MM.1S (cell line): ENCODE measurements around the gene SYPL1.

Experiments used
- DNase-seq: peaks from one replicate; pipeline ENCODE4 v3.0.0-alpha.2; 2015
- H2AFZ ChIP-seq: fragments of 300-600 bp; sonication (generic); 2 replicates; pipeline ENCODE4 v1.6.0; 2016; ENCODE audit warnings: antibody characterized with exemption, low read length
- H3F3A ChIP-seq: fragments of 300-600 bp; sonication (generic); 2 replicates; pipeline ENCODE4 v1.6.1; 2016; ENCODE audit warnings: mild to moderate bottlenecking, antibody characterized with exemption, low read length, moderate library complexity, mixed read lengths; ENCODE audit not compliant: insufficient read depth
- H3K27ac ChIP-seq: fragments of 300-600 bp; sonication (generic); 2 replicates; pipeline ENCODE4 v1.5.1; 2016; ENCODE audit warnings: mild to moderate bottlenecking, low read length
- H3K27me3 ChIP-seq: fragments of 300-600 bp; sonication (generic); replicated peaks from 2 replicates; pipeline ENCODE4 v1.6.0; 2016; ENCODE audit warnings: low read length; ENCODE audit not compliant: insufficient read depth
- H3K36me3 ChIP-seq: fragments of 300-600 bp; sonication (generic); replicated peaks from 2 replicates; pipeline ENCODE4 v1.6.1; 2016; ENCODE audit warnings: mild to moderate bottlenecking, low read length, mixed read lengths; ENCODE audit not compliant: insufficient read depth
- H3K4me1 ChIP-seq: fragments of 300-600 bp; sonication (generic); 2 replicates; pipeline ENCODE4 v1.6.1; 2016; ENCODE audit warnings: low read length, mixed read lengths
- H3K4me2 ChIP-seq: fragments of 300-600 bp; sonication (generic); 2 replicates; pipeline ENCODE4 v1.6.0; 2016; ENCODE audit warnings: low read depth, low read length
- H3K4me3 ChIP-seq: fragments of 300-600 bp; sonication (generic); 2 replicates; pipeline ENCODE4 v1.5.1; 2016; ENCODE audit warnings: low read length, mixed read lengths
- H3K79me2 ChIP-seq: fragments of 300-600 bp; sonication (generic); 2 replicates; pipeline ENCODE4 v1.6.1; 2016; ENCODE audit warnings: mixed run types, low read length, mixed read lengths
- H3K9ac ChIP-seq: fragments of 300-600 bp; sonication (generic); 2 replicates; pipeline ENCODE4 v1.6.1; 2016; ENCODE audit warnings: low read length, mixed read lengths
- H3K9me2 ChIP-seq: fragments of 300-600 bp; sonication (generic); replicated peaks from 2 replicates; pipeline ENCODE4 v1.6.1; 2016; ENCODE audit warnings: mild to moderate bottlenecking, low read length, mixed read lengths; ENCODE audit not compliant: insufficient read depth
- H3K9me3 ChIP-seq: fragments of 300-600 bp; sonication (generic); replicated peaks from 2 replicates; pipeline ENCODE4 v1.6.1; 2016; ENCODE audit warnings: mild to moderate bottlenecking, low read length, mixed read lengths; ENCODE audit not compliant: insufficient read depth
- H4K20me1 ChIP-seq: fragments of 300-600 bp; sonication (generic); 2 replicates; pipeline ENCODE4 v1.6.1; 2016; ENCODE audit warnings: mild to moderate bottlenecking, low read length, moderate library complexity, mixed read lengths; ENCODE audit not compliant: insufficient read depth
- EZH2 ChIP-seq: fragments of 300-600 bp; sonication (generic); optimal IDR thresholded peaks from 2 replicates; pipeline ENCODE3; 2017; ENCODE audit warnings: low read depth, mild to moderate bottlenecking, antibody characterized with exemption, low read length, mixed read lengths
- EZH2phosphoT487 ChIP-seq: fragments of 300-600 bp; sonication (generic); IDR thresholded peaks from 2 replicates; pipeline ENCODE4 v1.6.1; 2018; ENCODE audit warnings: antibody characterized with exemption, low read length
- TF ChIP-seq, protein P1 (sequence below): fragments of 300-600 bp; sonication (generic); IDR thresholded peaks from 2 replicates; pipeline ENCODE4 v1.5.1; 2016; ENCODE audit warnings: antibody characterized with exemption, low read length, mixed read lengths

SYPL1 gene

DNA sequence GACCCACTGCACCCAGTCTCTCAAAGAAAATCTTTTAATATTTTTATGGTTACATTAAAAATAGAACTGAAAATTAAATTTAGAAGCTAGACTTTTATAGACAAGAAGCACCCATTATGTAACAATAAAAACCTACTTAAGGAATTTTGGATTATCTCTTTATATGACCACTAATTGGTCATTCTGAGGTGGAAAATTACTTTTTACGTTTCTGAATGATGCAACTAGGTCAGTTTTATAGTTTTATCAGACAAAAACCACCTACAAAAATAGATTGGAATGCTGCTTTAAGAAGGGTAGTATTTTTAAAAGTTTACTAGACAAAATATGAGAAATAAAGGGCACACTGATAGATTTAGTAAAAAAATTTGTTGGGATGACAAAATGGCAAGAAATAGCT is 16.5 kb downstream of the SYPL1 start:
- Histone ChIP-seq H3K4me2 (no peak overlapping the region), H3K9me3 (no peaks in the 10 kb centered on the region), H3K27me3 (no peaks in the 10 kb centered on the region), H3K4me1 (peaks cover 20% of the 10 kb centered on the region), H4K20me1 (0 out of 2 replicates have a peak, but pooled peaks cover 1% of the 10 kb centered on the region), H3K36me3 (peaks cover 4% of the 10 kb centered on the region; the same call in 1 of the 2 replicates), H3K27ac (no peak overlapping the region), H3K9me2 (no peaks in the 10 kb centered on the region), H3K79me2 (peaks cover 23% of the 10 kb centered on the region), H2AFZ (no peak overlapping the region), H3K9ac (no peak overlapping the region), H3K4me3 (no peak overlapping the region), H3F3A (peaks cover 7% of the 10 kb centered on the region)
- DNase-seq = no peak
- TF ChIP-seq, protein P1, sequence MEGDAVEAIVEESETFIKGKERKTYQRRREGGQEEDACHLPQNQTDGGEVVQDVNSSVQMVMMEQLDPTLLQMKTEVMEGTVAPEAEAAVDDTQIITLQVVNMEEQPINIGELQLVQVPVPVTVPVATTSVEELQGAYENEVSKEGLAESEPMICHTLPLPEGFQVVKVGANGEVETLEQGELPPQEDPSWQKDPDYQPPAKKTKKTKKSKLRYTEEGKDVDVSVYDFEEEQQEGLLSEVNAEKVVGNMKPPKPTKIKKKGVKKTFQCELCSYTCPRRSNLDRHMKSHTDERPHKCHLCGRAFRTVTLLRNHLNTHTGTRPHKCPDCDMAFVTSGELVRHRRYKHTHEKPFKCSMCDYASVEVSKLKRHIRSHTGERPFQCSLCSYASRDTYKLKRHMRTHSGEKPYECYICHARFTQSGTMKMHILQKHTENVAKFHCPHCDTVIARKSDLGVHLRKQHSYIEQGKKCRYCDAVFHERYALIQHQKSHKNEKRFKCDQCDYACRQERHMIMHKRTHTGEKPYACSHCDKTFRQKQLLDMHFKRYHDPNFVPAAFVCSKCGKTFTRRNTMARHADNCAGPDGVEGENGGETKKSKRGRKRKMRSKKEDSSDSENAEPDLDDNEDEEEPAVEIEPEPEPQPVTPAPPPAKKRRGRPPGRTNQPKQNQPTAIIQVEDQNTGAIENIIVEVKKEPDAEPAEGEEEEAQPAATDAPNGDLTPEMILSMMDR = no peak
- no peak for TF ChIP-seq EZH2
- TF ChIP-seq EZH2phosphoT487 = no peak

DNA sequence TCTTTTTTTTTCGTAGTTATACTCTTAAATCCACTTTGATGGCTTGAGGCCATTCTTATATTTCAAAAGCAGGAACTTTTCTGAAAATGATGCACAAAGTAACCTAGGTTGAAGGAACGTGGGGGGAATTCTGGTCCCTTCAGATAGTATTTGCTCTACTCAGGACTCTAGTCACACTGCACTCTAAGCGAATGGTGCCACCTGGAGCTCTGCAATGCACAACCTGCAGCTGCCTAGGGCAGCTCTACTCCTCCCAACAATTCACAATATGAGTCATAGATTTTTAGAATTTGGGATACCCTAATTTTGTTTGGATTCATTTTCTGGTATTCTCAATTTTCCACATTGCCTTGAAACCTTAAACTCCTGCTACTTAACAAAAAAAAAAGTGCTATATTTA is 17.3 kb downstream of the SYPL1 start:
- H3K27ac ChIP-seq = no peak overlapping the region
- no peak overlapping the region for H2AFZ ChIP-seq
- H4K20me1 ChIP-seq = no peaks in the 10 kb centered on the region
- peaks cover 15% of the 10 kb centered on the region for H3K4me1 ChIP-seq
- H3K79me2 ChIP-seq = peaks cover 14% of the 10 kb centered on the region
- peaks cover 4% of the 10 kb centered on the region; the same call in 1 of the 2 replicates for H3K36me3 ChIP-seq
- H3K9me3 ChIP-seq = no peaks in the 10 kb centered on the region
- peaks cover 7% of the 10 kb centered on the region for H3F3A ChIP-seq
- H3K4me2 ChIP-seq = no peak overlapping the region
- H3K27me3 ChIP-seq = no peaks in the 10 kb centered on the region
- no peak overlapping the region for H3K4me3 ChIP-seq
- H3K9me2 ChIP-seq = no peaks in the 10 kb centered on the region
- H3K9ac ChIP-seq = no peak overlapping the region
- TF ChIP-seq, protein P1 = no peak
- TF ChIP-seq EZH2 = no peak
- no peak for TF ChIP-seq EZH2phosphoT487
- DNase-seq = no peak

DNA sequence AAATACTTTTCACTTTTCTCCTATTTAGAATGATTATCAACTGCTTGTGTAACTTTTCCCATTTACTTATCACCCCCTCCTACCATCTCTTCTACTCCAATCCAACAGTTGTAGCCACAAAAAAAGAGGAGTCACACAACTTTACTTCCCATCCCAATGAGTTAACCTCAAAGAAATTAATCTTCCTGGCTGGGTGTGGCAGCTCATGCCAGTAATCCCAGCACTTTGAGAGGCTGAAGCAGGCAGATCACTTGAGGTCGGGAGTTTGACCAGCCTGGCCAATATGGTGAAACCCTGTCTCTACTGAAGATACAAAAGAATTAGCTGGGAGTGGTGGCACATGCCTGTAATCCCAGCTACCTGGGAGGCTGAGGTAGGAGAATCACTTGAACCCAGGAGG is 19.9 kb downstream of the SYPL1 start:
- DNase-seq = no peak
- 0 out of 2 replicates have a peak, but pooled peaks cover 6% of the 10 kb centered on the region for H3K4me1 ChIP-seq
- no peaks in the 10 kb centered on the region for H3K9me3 ChIP-seq
- H3K9me2 ChIP-seq = no peaks in the 10 kb centered on the region
- H3K4me2 ChIP-seq = no peak overlapping the region
- H3K27me3 ChIP-seq = no peaks in the 10 kb centered on the region
- no peak overlapping the region for H3K27ac ChIP-seq
- H4K20me1 ChIP-seq = no peaks in the 10 kb centered on the region
- H3K4me3 ChIP-seq = no peak overlapping the region
- no peak overlapping the region for H2AFZ ChIP-seq
- no peak overlapping the region for H3K9ac ChIP-seq
- H3K36me3 ChIP-seq = no peaks in the 10 kb centered on the region; the same call in 1 of the 2 replicates
- no peaks in the 10 kb centered on the region for H3F3A ChIP-seq
- TF ChIP-seq, protein P1 = no peak
- TF ChIP-seq EZH2phosphoT487 = no peak
- TF ChIP-seq EZH2 = no peak
- H3K79me2 ChIP-seq = no peaks in the 10 kb centered on the region
